ENCODE measurements around the gene ZNF221.
"Not testable (repeated sequence)": the region's sequence is repeated elsewhere in the genome, so short reads cannot be mapped to it uniquely, and the experiment has no call there.

ZNF221 gene

DNA sequence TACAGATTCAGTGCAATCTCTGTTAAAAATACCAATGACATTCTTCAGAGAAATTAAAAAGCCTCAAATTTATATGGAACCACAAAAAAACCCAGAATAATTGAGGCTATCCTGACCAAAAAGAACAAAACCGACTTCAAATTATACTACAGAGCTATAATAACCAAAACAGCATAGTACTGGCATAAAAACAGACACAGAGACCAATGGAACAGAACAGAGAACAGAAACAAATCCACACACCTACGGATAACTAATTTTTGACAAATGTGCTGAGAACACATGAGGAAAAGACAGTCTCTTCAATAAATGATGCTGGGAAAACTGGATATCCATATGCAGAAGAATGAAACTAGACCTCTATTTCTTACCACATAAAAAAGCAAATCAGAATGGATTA is 1.2 kb upstream of the ZNF221 start:
- DNase-seq (ENCODE audit: extremely low spot score, insufficient read length, low read depth); FAIRE-seq: not testable (repeated sequence)

DNA sequence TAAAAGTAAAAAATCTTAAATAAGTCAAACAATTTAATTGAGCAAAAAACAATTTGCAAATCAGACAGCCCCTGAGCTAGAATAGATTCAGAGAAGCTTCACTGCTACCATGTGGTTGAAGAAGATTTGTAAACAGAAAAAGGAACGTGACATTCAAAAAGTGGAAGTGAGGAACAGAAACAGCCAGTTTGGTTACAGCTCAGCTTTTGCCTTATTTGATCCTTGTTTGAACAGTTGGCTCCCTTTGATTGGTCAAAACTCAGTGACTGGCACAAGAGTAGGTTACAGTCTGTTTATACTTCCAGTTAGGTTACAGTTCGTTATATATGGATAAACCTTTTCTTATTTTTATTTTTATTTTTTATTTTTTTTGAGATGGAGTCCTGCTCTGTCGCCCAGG is 5.8 kb downstream of the ZNF221 start:
- DNase-seq (ENCODE audit: extremely low spot score, insufficient read length, low read depth) (no peak), FAIRE-seq (no peak)

DNA sequence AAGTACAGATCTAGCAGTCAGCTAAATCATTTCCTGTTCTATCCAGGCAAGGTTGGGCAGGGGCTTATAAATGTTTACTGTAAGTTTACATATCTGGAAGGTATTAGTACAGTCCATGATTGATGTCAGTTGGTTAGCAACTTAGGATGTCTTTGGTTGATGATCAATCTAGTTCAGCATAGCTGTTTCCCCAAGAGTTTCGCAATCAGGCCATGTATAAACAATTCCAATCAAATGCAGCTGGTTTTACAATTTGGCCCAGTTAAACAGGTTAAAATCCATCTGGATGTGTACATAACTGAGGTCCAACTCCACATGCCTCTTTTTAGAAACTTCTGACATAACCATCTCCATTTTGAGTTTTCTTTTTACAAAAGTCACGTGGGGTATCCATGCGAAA is 6.9 kb downstream of the ZNF221 start:
- FAIRE-seq (no peak), DNase-seq (ENCODE audit: extremely low spot score, insufficient read length, low read depth) (no peak)

DNA sequence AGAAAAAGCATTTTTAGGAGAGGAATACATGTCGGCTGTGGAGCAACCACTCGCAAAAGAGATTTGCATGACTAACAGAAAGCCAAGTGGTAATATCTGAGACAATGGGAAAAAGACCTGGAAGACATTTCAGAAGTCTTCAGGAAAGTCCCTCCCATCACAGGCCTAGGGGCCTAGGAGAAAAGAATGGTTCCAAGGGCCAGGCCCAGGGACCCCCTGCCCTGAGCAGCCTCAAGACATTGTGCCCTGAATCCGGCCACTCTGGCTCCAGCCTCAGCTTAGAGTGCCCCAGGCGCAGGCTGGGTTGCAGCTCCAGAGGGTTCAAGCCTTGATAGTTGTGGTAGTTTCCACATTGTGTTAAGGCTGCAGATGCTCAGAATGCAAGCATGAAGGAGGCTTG is 9.4 kb downstream of the ZNF221 start:
- no peak for FAIRE-seq

DNA sequence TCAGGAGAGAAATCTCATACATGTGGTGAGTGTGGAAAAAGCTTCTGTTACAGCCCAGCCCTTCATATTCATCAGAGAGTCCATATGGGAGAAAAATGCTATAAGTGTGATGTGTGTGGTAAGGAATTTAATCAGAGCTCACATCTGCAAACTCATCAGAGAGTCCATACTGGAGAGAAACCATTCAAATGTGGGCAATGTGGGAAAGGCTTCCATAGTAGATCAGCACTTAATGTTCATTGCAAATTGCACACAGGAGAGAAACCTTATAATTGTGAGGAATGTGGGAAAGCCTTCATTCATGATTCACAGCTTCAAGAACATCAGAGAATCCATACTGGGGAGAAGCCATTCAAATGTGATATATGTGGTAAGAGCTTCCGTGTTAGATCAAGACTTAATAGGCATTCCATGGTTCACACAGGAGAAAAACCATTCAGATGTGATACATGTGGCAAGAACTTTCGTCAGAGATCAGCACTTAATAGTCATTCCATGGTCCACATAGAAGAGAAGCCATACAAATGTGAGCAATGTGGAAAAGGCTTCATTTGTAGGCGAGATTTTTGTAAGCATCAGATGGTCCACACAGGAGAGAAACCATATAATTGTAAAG is 15.2 kb downstream of the ZNF221 start:
- DNase-seq (ENCODE audit: extremely low spot score, insufficient read length, low read depth) (no peak), FAIRE-seq (no peak)

More for the DNA sequence above, 9.4 kb downstream of the ZNF221 start:
- DNase-seq (ENCODE audit: extremely low spot score, insufficient read length, low read depth) = no peak

DNA sequence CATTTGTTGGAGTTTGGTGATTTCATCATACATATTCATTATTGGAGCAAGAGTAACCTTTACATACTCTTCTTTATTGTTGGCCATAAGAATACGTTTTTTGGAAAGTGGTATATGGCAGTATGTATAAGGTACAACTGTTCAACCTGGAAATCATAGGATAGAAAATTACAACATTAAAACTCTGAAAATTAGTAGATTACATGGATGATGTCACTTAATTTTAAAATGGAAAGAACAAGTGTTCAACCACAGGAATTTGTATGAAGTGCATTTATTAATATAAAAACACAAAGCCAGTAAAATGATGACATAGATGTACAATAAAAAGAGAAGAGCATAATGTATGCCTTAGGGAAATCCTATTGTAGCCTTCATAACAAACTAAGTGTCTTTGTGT is 25.7 kb downstream of the ZNF221 start:
- FAIRE-seq = no peak
- no peak for DNase-seq (ENCODE audit: extremely low spot score, insufficient read length, low read depth)

DNA sequence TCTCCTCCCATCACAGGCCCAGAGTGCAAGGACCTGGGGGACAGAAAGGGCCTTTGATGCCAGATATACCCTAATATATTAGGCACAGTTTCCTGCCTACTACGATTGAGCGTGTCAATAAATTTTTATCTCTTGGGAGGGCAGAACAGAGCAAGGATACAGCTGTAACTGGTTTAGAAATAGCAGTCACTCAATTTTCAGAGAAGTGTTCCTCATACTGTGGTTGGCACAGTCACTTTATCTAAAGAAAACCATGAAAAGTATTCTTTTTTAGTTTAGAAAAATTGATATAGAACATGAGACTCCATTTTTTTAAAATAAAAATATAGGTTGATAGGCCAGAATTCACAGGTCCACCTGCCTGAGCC is 32.5 kb downstream of the ZNF221 start:
- no peak for FAIRE-seq
- DNase-seq (ENCODE audit: extremely low spot score, insufficient read length, low read depth) = no peak

DNA sequence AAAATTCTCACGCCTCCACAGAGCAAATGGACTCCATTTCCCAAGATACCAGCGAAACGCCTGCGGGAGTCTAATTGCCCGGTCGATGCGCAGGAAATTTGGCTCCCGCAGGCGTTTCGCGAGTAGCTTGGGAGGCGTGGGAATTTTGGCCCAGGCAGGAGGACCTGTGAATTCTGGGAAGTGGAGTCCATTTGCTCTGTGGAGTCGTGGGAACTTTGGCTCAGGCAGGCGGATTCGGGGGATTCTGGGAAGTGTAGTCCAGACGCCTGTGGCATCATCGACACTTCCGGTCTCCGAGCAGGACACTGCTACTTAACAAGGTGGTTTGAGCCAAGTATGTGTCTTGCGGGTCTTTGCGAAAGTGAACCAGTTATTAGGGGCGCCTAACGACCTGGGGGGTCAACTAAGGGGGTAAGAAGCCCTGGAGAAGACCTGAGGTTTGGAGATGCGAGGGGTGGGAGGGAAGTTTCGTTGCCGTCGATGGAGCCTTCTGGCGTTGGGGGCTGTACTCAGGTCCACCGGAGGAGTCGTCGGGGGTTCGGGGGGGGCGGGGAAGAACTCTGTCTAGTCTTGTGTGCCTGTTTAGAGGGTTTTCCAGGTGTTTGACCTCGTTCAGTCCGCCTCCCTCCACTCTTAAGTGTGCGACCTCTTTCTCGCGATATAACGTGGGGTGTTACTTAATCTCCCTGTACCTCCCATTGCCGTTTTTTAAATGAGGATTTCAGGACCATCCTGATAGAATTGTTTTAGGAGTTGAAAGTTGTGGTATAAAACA is 33.1 kb downstream of the ZNF221 start, which contains the start of gene ZNF155:
Gene ZNF155, plus strand, starts transcription at position 277 of the 775 bp plus-strand sequence. CDS start 4,356 bp downstream, outside the sequence.
- peak; percentile 59 for DNase-seq (ENCODE audit: extremely low spot score, insufficient read length, low read depth)
- peak; percentile 97 for FAIRE-seq

DNA sequence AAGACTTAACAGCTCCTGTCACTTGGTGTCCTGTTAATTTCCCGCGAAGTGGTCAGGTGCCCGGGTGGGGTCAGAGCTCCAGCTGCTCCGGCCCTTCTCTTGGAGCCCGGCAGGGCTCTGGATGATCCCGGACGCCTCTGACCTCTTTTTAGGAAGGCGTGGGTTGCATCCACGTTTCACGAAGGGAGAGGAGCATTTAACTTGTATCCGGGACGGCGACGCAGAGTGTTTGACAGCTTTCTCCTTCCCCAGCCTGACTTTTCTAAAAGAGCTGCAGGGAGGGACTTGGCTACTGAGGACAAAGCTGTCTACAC is 33.6 kb downstream of the ZNF221 start:
- FAIRE-seq (no peak), DNase-seq (ENCODE audit: extremely low spot score, insufficient read length, low read depth) (no peak)

DNA sequence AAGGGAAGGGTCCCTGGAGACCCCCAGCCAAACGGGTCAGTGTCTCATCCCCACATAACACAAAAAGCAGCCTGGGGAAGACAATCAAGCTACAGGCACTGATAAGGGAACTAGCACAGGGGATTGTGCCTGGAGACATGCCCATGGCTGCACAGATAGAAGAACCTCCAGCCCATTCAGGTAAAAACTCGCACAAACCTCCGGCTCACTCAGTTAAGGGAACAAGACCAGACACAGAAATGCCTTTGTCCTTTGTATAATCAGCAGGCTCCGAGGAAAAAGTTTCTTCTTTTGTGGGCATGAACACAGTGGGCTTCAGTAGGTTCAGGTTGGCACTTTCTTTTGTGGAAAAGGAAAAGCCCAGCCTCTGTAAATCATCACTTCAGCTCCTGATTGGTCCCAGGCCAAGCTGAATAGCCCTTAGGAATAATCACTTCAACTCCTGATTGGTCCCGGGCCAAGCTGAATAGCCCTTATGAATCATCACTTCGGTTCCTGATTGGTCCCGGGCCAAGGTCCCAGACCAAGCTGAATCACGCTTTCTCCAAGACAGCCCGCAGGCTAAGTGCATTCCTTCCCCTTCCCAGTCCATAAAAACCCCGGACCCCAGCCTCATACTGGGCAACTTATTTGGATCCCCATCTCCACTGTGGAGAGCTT is 46.7 kb downstream of the ZNF221 start:
- DNase-seq (ENCODE audit: extremely low spot score, insufficient read length, low read depth) = no peak
- no peak for FAIRE-seq

DNA sequence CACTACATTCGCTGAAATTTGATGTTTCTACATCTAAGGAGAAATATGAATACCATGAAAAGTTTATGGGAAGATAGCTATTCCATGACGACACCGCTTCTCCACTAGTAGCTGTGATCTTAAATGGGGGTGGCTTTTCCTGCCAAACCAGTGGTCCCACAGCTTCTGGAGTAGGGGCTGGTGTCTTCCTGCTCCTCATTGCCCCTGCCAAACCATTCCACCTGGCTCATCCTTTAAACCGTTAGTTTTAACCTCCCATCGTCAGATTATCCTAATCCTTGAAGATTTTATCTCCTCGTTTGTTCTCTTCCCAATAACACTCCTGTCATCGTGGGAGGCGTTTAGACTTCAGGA is 51.2 kb downstream of the ZNF221 start:
- DNase-seq (ENCODE audit: extremely low spot score, insufficient read length, low read depth) (no peak), FAIRE-seq (no peak)

DNA sequence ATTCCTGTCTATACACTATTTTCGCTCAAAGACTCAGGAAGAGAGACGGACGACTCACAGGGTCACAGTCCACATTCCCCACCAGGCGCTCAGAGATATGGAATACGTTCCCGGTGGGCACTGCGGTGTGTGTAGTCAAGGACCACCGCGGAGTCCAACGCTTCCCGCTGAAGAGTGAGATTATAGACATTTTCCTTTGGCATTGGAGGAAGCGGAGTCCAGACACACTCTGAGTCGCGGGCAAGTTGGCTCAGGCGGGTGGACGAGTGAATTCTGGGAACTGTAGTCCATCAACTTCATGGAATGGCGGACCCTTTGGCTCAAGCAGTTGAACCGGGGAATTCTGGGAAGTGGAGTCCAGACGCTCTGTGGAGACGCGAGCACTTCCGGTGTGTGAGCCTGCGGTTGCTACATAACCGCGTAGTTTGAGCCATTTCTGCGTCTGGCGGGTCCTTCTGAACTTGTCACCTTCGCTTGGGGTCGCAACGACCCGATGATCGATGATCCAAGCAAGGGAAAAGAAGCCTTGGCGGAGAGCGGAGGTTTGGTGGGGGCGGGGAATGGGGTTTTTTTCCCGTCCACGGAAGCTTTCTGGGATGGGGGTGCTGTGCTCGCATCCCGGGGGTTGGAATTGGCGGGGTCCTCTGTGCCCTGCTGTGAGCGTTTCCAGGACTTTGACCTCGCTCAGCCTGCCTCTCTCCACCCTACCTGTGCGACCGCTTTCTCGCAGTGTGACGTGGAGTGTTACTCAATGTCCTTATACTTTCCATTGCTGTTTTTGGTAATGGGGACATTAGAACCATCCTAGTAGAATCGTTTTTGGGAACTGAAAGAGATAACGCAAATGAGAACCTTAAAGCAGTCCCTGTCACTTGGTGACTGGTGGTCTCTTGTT is 51.8 kb downstream of the ZNF221 start, which contains the start of gene ZNF230:
Gene ZNF230, plus strand, starts transcription at position 392 of the 895 bp plus-strand sequence. CDS start 4,122 bp downstream, outside the sequence.
- peak; percentile 84 for DNase-seq (ENCODE audit: extremely low spot score, insufficient read length, low read depth)
- FAIRE-seq = peak; percentile 99

DNA sequence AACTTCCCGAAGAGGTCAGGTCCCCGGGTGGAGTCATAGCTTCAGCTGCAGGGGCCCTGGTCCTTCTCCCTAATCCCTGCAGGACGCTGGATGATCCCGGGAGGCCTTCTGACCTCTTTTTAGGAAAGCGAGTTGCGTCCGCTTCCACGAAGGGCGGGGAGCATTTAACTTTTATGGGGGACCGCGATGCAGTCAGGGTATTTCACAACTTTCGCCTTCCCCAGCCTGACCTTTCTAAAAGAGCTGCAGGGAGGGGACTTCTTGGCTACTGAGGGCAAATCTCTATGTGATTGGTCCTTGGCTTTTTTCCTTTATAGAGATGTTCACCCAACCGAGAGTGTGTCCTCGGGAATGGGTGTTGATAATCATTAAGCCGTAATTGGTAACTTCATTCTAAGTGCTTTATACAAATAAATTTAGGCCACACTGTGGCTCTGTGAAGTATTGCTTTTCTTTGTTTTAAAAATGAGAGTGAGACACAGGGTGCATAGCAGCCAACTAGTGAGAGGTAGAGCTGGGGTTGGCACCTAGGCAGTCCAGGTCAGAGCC is 52.5 kb downstream of the ZNF221 start:
- no peak for DNase-seq (ENCODE audit: extremely low spot score, insufficient read length, low read depth)
- peak; percentile 63 for FAIRE-seq

DNA sequence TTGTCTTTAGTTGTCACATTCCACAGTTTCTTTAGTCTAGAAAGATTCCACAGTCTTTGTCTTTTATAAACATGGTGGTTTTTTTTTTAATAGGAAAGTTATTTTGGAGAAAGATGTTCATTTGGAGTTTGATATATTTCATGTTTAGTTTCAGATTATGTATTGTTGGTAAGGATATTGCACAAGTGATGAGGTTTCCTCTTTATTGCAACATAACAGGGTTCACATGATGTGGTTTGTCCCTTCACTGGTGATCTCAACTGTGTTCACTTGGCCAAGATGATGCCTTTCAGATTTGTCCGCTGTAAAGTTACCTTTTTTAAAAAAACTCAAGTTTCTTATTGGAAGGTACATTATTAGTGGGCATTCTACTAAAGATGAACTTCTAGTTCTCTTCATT is 54.9 kb downstream of the ZNF221 start:
- FAIRE-seq (no peak), DNase-seq (ENCODE audit: extremely low spot score, insufficient read length, low read depth) (no peak)

DNA sequence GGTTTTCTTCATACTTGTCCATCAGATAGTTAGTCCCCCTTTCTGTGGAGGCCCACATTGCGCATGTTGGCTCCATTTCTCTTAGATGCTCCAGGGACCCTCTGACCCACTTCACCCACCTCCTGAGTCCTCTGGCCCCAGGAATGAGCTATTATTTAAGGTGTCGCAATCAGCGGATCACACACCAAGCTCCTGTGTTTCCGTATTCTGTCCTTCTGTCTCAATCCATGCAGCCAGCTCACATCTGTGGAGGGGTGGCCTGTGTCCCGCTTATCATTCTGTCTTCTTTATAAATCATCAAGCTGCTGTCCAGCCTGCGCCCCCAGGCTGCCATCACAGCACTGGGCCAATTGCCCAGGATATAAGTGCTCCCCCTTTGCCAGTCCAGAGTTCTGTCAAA is 56.4 kb downstream of the ZNF221 start:
- FAIRE-seq (no peak), DNase-seq (ENCODE audit: extremely low spot score, insufficient read length, low read depth) (no peak)

DNA sequence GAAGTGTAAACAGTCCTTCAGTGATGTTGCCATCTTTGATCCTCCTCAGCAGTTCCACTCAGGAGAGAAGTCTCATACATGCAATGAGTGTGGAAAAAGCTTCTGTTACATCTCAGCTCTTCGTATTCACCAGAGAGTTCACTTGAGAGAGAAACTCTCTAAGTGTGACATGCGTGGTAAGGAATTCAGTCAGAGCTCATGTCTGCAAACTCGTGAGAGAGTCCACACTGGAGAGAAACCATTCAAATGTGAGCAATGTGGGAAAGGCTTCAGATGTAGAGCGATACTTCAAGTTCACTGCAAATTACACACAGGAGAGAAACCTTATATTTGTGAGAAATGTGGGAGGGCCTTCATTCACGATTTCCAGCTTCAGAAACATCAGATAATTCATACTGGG is 59.4 kb downstream of the ZNF221 start:
- DNase-seq (ENCODE audit: extremely low spot score, insufficient read length, low read depth) (no peak), FAIRE-seq (no peak)

All from GM18507 (cell line).